ENCODE results near the gene GEMIN7.

Gene GEMIN7

GRCh38 chr19:45041125-45041524 lies 37.9 kb upstream of the GEMIN7 start:
- Histone ChIP-seq H3K9ac (ENCODE audit: low read length) (no peak overlapping the region), H3K4me1 (ENCODE audit: low read length) (peaks cover 17% of the 10 kb centered on the region), H3K4me2 (ENCODE audit: low read length) (no peak overlapping the region), H2AFZ (ENCODE audit: low read depth, low read length) (no peak overlapping the region), H3K4me3 (ENCODE audit: low read length) (no peak overlapping the region), H3K27ac (ENCODE audit: low read length) (no peak overlapping the region), H3K79me2 (ENCODE audit: low read length) (peaks cover 60% of the 10 kb centered on the region), H3K27me3 (ENCODE audit: low read depth, low read length) (no peaks in the 10 kb centered on the region), H3K9me3 (ENCODE audit: insufficient read depth, low read length) (no peaks in the 10 kb centered on the region), H4K20me1 (ENCODE audit: insufficient read depth, low read length) (peaks cover 21% of the 10 kb centered on the region), H3K36me3 (replicated peaks; ENCODE audit: low read depth, low read length) (peaks cover 54% of the 10 kb centered on the region)
- TF ChIP-seq EZH2phosphoT487 (IDR thresholded peaks at IDR 0.05; ENCODE audit: low read depth) (no peak), CTCF (IDR thresholded peaks at IDR 0.05; ENCODE audit: low read depth, low read length) (no peak)

GRCh38 chr19:45045671-45046353 lies 33.2 kb upstream of the GEMIN7 start:
- peaks cover 15% of the 10 kb centered on the region for H4K20me1 ChIP-seq (ENCODE audit: insufficient read depth, low read length)
- no peak overlapping the region for H3K4me2 ChIP-seq (ENCODE audit: low read length)
- H3K4me1 ChIP-seq (ENCODE audit: low read length), result peaks cover 23% of the 10 kb centered on the region
- H3K36me3 ChIP-seq (replicated peaks; ENCODE audit: low read depth, low read length), result peaks cover 48% of the 10 kb centered on the region
- no peak overlapping the region for H3K4me3 ChIP-seq (ENCODE audit: low read length)
- H3K79me2 ChIP-seq (ENCODE audit: low read length), result peaks cover 83% of the 10 kb centered on the region
- H3K27me3 ChIP-seq (ENCODE audit: low read depth, low read length), result no peaks in the 10 kb centered on the region
- H3K9ac ChIP-seq (ENCODE audit: low read length), result no peak overlapping the region
- TF ChIP-seq EZH2phosphoT487 (IDR thresholded peaks at IDR 0.05; ENCODE audit: low read depth), result no peak
- no peak for TF ChIP-seq CTCF (IDR thresholded peaks at IDR 0.05; ENCODE audit: low read depth, low read length)
- H2AFZ ChIP-seq (ENCODE audit: low read depth, low read length), result no peak overlapping the region
- peak overlapping the region; percentile 80 for H3K27ac ChIP-seq (ENCODE audit: low read length)
- H3K9me3 ChIP-seq (ENCODE audit: insufficient read depth, low read length), result no peaks in the 10 kb centered on the region

- Histone ChIP-seq H3K27ac (ENCODE audit: low read length) (peak overlapping the region; percentile 80), H3K4me1 (ENCODE audit: low read length) (peaks cover 23% of the 10 kb centered on the region), H3K9me3 (ENCODE audit: insufficient read depth, low read length) (no peaks in the 10 kb centered on the region), H3K9ac (ENCODE audit: low read length) (peak overlapping the region; percentile 51; the same call in 1 of the 2 replicates), H3K4me3 (ENCODE audit: low read length) (no peak overlapping the region), H4K20me1 (ENCODE audit: insufficient read depth, low read length) (peaks cover 12% of the 10 kb centered on the region), H3K36me3 (replicated peaks; ENCODE audit: low read depth, low read length) (peaks cover 48% of the 10 kb centered on the region), H2AFZ (ENCODE audit: low read depth, low read length) (no peak overlapping the region), H3K27me3 (ENCODE audit: low read depth, low read length) (no peaks in the 10 kb centered on the region), H3K79me2 (ENCODE audit: low read length) (peaks cover 83% of the 10 kb centered on the region), H3K4me2 (ENCODE audit: low read length) (peak overlapping the region; percentile 68; the same call in 1 of the 2 replicates)
- TF ChIP-seq CTCF (IDR thresholded peaks at IDR 0.05; ENCODE audit: low read depth, low read length) (no peak), EZH2phosphoT487 (IDR thresholded peaks at IDR 0.05; ENCODE audit: low read depth) (no peak)
Observed at GRCh38 chr19:45046355-45046754, 32.7 kb upstream of the GEMIN7 start.

- peak overlapping the region; percentile 68 for H3K4me2 ChIP-seq (ENCODE audit: low read length)
- H2AFZ ChIP-seq (ENCODE audit: low read depth, low read length), result no peak overlapping the region
- H3K79me2 ChIP-seq (ENCODE audit: low read length), result peaks cover 82% of the 10 kb centered on the region
Observed at GRCh38 chr19:45047188-45047797, 31.8 kb upstream of the GEMIN7 start.

More at GRCh38 chr19:45047188-45047797, 31.8 kb upstream of the GEMIN7 start:
- Histone ChIP-seq H4K20me1 (ENCODE audit: insufficient read depth, low read length) (peaks cover 13% of the 10 kb centered on the region), H3K27me3 (ENCODE audit: low read depth, low read length) (no peaks in the 10 kb centered on the region), H3K9ac (ENCODE audit: low read length) (peak overlapping the region; percentile 51), H3K9me3 (ENCODE audit: insufficient read depth, low read length) (no peaks in the 10 kb centered on the region), H3K27ac (ENCODE audit: low read length) (peak overlapping the region; percentile 80), H3K36me3 (replicated peaks; ENCODE audit: low read depth, low read length) (peaks cover 48% of the 10 kb centered on the region), H3K4me1 (ENCODE audit: low read length) (peaks cover 23% of the 10 kb centered on the region), H3K4me3 (ENCODE audit: low read length) (peak overlapping the region; percentile 63)
- TF ChIP-seq EZH2phosphoT487 (IDR thresholded peaks at IDR 0.05; ENCODE audit: low read depth) (no peak), CTCF (IDR thresholded peaks at IDR 0.05; ENCODE audit: low read depth, low read length) (peak; percentile 45)
